ENCODE results near the gene DOK5.

- TF ChIP-seq CTCF (IDR thresholded peaks at IDR 0.05), result no peak
- no peak for TF ChIP-seq POLR2A (IDR thresholded peaks at IDR 0.05)
- TF ChIP-seq POLR2AphosphoS5 (IDR thresholded peaks at IDR 0.05), result no peak
Observed at GRCh38 chr20:54681869-54682268, 206.5 kb downstream of the DOK5 start.

All from prostate gland (tissue), 2 donors.